CD4-positive, alpha-beta memory T cell (primary cell): ENCODE data around the gene SPRY4. TPM values are rescaled to one million over a fixed set of nuclear protein-coding genes. Genes with fewer than 3 reads are reported as not detected.
"Not testable (repeated sequence)": the region's sequence is repeated elsewhere in the genome, so short reads cannot be mapped to it uniquely, and the experiment has no call there.

Experiments used
- CTCF ChIA-PET: fragments of 350-600 bp; sonication (Branson Sonifier 250); formaldehyde crosslinking; loops from one replicate; lab custom pipeline; 2021; ENCODE audit warnings: inconsistent platforms; ENCODE audit not compliant: partially characterized antibody; lab: Charles Lee
- POLR2A ChIA-PET: fragments of 350-600 bp; sonication (Branson Sonifier 250); formaldehyde crosslinking; loops from one replicate; lab custom pipeline; 2021; ENCODE audit not compliant: partially characterized antibody; lab: Charles Lee
- DNase-seq, 5 donors: peaks; one replicate each; pipeline versions ENCODE4 v3.0.0 to v3.0.0-alpha.2; 2020 to 2022; ENCODE audit warnings: mixed read lengths in 1 of 5
- H3K27ac ChIP-seq: one replicate; pipeline ENCODE4 v1.7.0; 2013; ENCODE audit warnings: low read depth, low read length
- H3K27me3 ChIP-seq: 2 replicates; pipeline ENCODE4 v1.7.0; 2013; ENCODE audit warnings: mild to moderate bottlenecking, low read length, moderate library complexity; ENCODE audit not compliant: insufficient read depth
- H3K36me3 ChIP-seq: 2 replicates; pipeline ENCODE4 v1.7.0; 2013; ENCODE audit warnings: mild to moderate bottlenecking, low read length, moderate library complexity; ENCODE audit not compliant: insufficient read depth
- H3K4me1 ChIP-seq: 2 replicates; pipeline ENCODE4 v1.7.0; 2013; ENCODE audit warnings: mild to moderate bottlenecking, low read length, moderate library complexity; ENCODE audit not compliant: insufficient read depth
- H3K4me3 ChIP-seq, 2 donors: one replicate each; pipeline ENCODE4 v1.7.0; 2013; ENCODE audit warnings: low read length in 2 of 2, mild to moderate bottlenecking in 1 of 2
- H3K9me3 ChIP-seq, 2 donors: one replicate each; pipeline ENCODE4 v1.7.0; 2013; ENCODE audit warnings: low read length in 2 of 2, control low read depth in 1 of 2; ENCODE audit not compliant: control insufficient read depth in 1 of 2
- H3K27ac Mint-ChIP-seq, 7 donors: one replicate each; pipeline ENCODE4 v1.8.0; 2020 to 2021; ENCODE audit warnings: mixed read lengths in 7 of 7, mild to moderate bottlenecking in 6 of 7, inconsistent platforms in 3 of 7, moderate library complexity in 3 of 7
- H3K27me3 Mint-ChIP-seq, 2 donors: one replicate each; pipeline ENCODE4 v1.8.0; 2020 to 2021; ENCODE audit warnings: mixed read lengths in 2 of 2
- H3K36me3 Mint-ChIP-seq, 2 donors: one replicate each; pipeline ENCODE4 v1.8.0; 2020 to 2021; ENCODE audit warnings: mixed read lengths in 2 of 2, inconsistent platforms in 1 of 2, mild to moderate bottlenecking in 1 of 2
- H3K4me1 Mint-ChIP-seq, 4 donors: one replicate each; pipeline ENCODE4 v1.8.0; 2020 to 2021; ENCODE audit warnings: mixed read lengths in 4 of 4, mild to moderate bottlenecking in 1 of 4
- H3K4me3 Mint-ChIP-seq, 8 donors: one replicate each; pipeline ENCODE4 v1.8.0; 2020 to 2021; ENCODE audit warnings: mixed read lengths in 8 of 8, mild to moderate bottlenecking in 7 of 8, moderate library complexity in 6 of 8, inconsistent platforms in 3 of 8
- H3K9me3 Mint-ChIP-seq, 8 donors: one replicate each; pipeline ENCODE4 v1.8.0; 2020 to 2021; ENCODE audit warnings: mixed read lengths in 8 of 8, mild to moderate bottlenecking in 5 of 8, inconsistent platforms in 3 of 8, moderate library complexity in 1 of 8
- intact Hi-C: fragments of 100-400 bp; cut with micrococcal nuclease; formaldehyde crosslinking; loops from one replicate; pipeline ENCODE4 v1.15.1; 2023
- polyA plus RNA-seq, 2 donors: library from polyadenylated mRNA; unstranded; fragments of 300-500 nt; fragmentation: Illumina TruSeq; gene quantifications; one replicate each; pipeline ENCODE4 v1.2.3, GENCODE V29; 2021
- total RNA-seq, 2 experiments: library from RNA; stranded (reverse); gene quantifications; one replicate each; pipeline ENCODE4 v1.2.3, GENCODE V29; 2021

The SPRY4 gene
- total and polyA plus RNA-seq, 4 experiments from 2014 or later, result not detected

DNA sequence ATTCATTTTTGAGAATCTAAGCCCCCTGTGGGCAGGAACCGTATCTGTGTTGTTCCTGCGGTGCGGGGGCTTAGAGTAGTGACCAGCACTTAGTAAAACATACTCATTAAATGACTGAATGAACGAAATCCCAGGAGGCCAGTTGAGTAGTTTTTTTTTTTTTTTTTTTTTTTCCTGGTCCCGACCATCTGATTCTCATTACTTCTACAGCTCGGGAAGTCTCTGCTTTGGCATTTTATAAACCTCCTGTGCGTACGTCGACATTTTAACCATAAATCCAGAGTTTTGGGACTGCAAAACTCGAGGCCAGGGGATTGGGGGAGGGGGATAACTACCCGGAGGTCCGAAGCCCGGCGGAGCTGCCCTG is 31.5 kb upstream of the SPRY4 start:
- no peaks in the 10 kb centered on the region for H3K9me3 ChIP-seq
- H3K27me3 ChIP-seq, result no peaks in the 10 kb centered on the region
- peak overlapping the region; percentile 86 to 95 (median 92) for H3K27ac Mint-ChIP-seq
- no peak for DNase-seq
- H3K27me3 Mint-ChIP-seq, result no peaks in the 10 kb centered on the region
- intact Hi-C loops, result loop anchor here (2.0 to 10.0 kb wide), 2 partner anchors 202 to 248 kb away; partner anchors contain the start of gene NDFIP1
- H3K36me3 ChIP-seq, result no peaks in the 10 kb centered on the region
- peak overlapping the region; percentile 83 to 92 (median 88) for H3K4me3 Mint-ChIP-seq
- peaks cover 47% of the 10 kb centered on the region for H3K4me1 ChIP-seq
- H3K9me3 Mint-ChIP-seq, result no peaks in the 10 kb centered on the region
- H3K4me3 ChIP-seq, result peak overlapping the region; percentile 33 to 84
- ChIA-PET CTCF (interaction anchor here (0.6 kb wide), 2 partner anchors 59 to 150 kb away, joined by 3 read pairs; no protein-coding TSS in a partner anchor), POLR2A (interaction anchor here (0.6 to 4.0 kb wide), 9 partner anchors 31 to 1048 kb away, joined by 3 to 17 read pairs (median 5); partner anchors contain the start of gene SPRY4)
- H3K4me1 Mint-ChIP-seq, result peaks cover 41 to 67% (median 48%) of the 10 kb centered on the region in 4 donors
- H3K36me3 Mint-ChIP-seq, result peaks cover 0 to 6% of the 10 kb centered on the region in 2 donors
- H3K27ac ChIP-seq, result peak overlapping the region; percentile 68

DNA sequence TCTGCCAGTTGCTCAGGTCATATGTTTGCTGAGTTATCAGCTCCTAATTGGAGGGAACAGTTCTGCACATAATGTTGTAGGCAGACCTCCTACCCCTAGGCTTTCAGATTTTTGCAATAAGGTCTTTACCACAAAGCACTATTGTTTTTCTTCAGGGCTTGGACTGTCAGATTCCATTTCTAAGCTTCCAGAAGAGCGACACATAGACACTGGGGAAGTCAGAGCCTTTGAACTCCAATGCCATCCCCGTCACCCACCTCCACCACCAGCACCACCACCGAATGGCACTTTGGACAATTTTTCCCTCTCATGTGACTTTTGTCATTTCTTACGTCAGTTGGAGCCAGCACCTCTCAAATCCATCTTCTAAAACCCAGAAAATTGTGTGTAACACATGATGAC is 28.3 kb upstream of the SPRY4 start:
- H3K36me3 Mint-ChIP-seq, result peaks cover 0 to 6% of the 10 kb centered on the region in 2 donors
- peaks cover 23% of the 10 kb centered on the region for H3K4me1 ChIP-seq
- peak overlapping the region in 1 of 7 donors; percentile 73 for H3K27ac Mint-ChIP-seq
- peak overlapping the region in 2 of 8 donors; percentile 30 to 46 for H3K4me3 Mint-ChIP-seq
- no peaks in the 10 kb centered on the region for H3K9me3 ChIP-seq
- peaks cover 20 to 37% (median 28%) of the 10 kb centered on the region in 4 donors for H3K4me1 Mint-ChIP-seq
- no peaks in the 10 kb centered on the region for H3K27me3 ChIP-seq
- POLR2A ChIA-PET, result interaction anchor here (1.0 to 1.6 kb wide), 4 partner anchors 29 to 132 kb away, joined by 3 to 7 read pairs (median 4); no protein-coding TSS in a partner anchor
- DNase-seq, result no peak
- no peaks in the 10 kb centered on the region for H3K36me3 ChIP-seq
- H3K27ac ChIP-seq, result no peak overlapping the region
- H3K9me3 Mint-ChIP-seq, result peaks cover 0 to 2% (median 0%) of the 10 kb centered on the region in 8 donors
- no peaks in the 10 kb centered on the region for H3K27me3 Mint-ChIP-seq
- CTCF ChIA-PET, result no interaction called here
- intact Hi-C loops, result loop anchor here (10.0 kb wide), 1 partner anchor 198 kb away; no protein-coding TSS in a partner anchor
- no peak overlapping the region for H3K4me3 ChIP-seq

DNA sequence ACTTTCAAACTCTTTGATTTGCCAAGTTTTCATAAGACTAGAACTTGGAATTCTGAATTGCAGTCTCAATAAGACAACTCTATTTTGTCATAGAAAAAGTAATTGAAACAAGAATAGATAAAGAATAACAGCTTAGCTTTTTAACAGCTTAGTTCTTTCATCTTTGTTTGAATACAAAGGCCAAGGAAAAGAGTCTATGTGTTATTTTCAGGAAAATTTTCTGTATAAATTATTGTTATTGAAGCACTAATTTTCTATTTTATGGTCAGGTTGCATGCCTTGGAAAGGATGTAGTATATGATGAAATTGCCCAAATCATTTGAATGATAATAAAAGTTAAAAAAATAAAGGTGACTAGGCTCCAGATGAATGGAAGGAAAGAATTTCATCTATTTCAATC is 25.2 kb upstream of the SPRY4 start:
- no peak overlapping the region for H3K27ac ChIP-seq
- peaks cover 4% of the 10 kb centered on the region for H3K4me1 ChIP-seq
- no peak for DNase-seq
- H3K9me3 ChIP-seq, result peaks cover 0 to 6% of the 10 kb centered on the region in 2 donors
- Mint-ChIP-seq H3K27me3 (no peaks in the 10 kb centered on the region), H3K4me1 (peaks cover 5 to 14% (median 12%) of the 10 kb centered on the region in 4 donors), H3K36me3 (peaks cover 4 to 6% of the 10 kb centered on the region in 2 donors), H3K4me3 (no peak overlapping the region), H3K27ac (no peak overlapping the region), H3K9me3 (peaks cover 2 to 17% (median 14%) of the 10 kb centered on the region in 8 donors)
- ChIA-PET CTCF (no interaction called here), POLR2A (no interaction called here)
- no peaks in the 10 kb centered on the region for H3K27me3 ChIP-seq
- no peak overlapping the region for H3K4me3 ChIP-seq
- intact Hi-C loops, result loop anchor here (10.0 kb wide), 1 partner anchor 195 kb away; no protein-coding TSS in a partner anchor
- no peaks in the 10 kb centered on the region for H3K36me3 ChIP-seq

DNA sequence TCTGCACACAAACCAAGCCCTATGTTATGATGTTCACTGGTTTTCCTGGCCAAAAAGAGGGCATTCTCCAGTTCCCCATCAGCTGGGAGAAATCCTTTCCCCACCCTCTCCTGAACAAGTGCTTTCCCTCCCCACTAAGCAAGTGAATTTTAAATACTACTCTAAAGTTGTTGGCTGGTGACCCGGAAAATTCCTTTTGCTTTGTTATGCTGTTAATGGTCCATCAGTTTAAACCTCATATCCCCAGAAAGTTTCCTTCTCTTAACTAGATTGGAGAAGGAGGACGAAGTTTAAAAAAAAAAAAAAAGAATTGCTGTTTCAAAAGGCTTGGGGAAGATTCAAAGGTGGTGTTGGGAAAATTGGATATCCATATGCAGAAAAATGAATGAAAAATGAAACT is 21.9 kb upstream of the SPRY4 start:
- CTCF ChIA-PET, result no interaction called here
- no peak overlapping the region for H3K27ac Mint-ChIP-seq
- Histone ChIP-seq H3K36me3 (no peaks in the 10 kb centered on the region), H3K9me3 (peaks cover 0 to 14% of the 10 kb centered on the region in 2 donors), H3K27ac (no peak overlapping the region), H3K27me3 (no peaks in the 10 kb centered on the region), H3K4me1 (no peaks in the 10 kb centered on the region), H3K4me3 (no peak overlapping the region)
- H3K4me3 Mint-ChIP-seq, result no peak overlapping the region
- peaks cover 0 to 2% (median 0%) of the 10 kb centered on the region in 4 donors for H3K4me1 Mint-ChIP-seq
- intact Hi-C loops, result no loop called here
- no peak for DNase-seq
- POLR2A ChIA-PET, result no interaction called here
- peaks cover 6 to 36% (median 28%) of the 10 kb centered on the region in 8 donors for H3K9me3 Mint-ChIP-seq
- no peaks in the 10 kb centered on the region for H3K27me3 Mint-ChIP-seq
- H3K36me3 Mint-ChIP-seq, result peaks cover 9 to 14% of the 10 kb centered on the region in 2 donors

DNA sequence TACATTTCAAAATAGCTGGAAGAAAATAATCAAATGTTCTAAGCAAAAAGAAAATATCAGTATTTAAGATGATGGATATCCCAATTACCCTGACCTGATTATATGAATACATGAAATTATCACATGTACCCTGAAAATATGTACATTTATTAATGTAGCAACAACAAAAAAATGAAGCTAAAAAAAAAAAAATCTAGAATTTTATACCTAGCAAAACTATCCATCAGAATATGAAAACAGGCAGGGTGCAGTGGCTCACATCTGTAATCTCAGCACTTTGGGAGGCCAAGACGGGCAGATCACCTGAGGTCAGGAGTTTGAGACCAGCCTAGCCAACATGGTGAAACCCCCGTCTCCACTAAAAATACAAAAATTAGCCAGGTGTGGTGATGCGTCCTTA is 20.1 kb upstream of the SPRY4 start:
- H3K4me3 Mint-ChIP-seq, H3K27ac ChIP-seq, H3K27me3 Mint-ChIP-seq, H3K27me3 ChIP-seq, H3K4me3 ChIP-seq, POLR2A ChIA-PET, H3K36me3 ChIP-seq, H3K4me1 ChIP-seq, H3K27ac Mint-ChIP-seq, intact Hi-C loops, DNase-seq, H3K4me1 Mint-ChIP-seq, CTCF ChIA-PET: not testable (repeated sequence)
- Mint-ChIP-seq H3K36me3 (peaks cover 9 to 14% of the 10 kb centered on the region in 2 donors), H3K9me3 (peaks cover 6 to 36% (median 28%) of the 10 kb centered on the region in 8 donors)
- H3K9me3 ChIP-seq, result peaks cover 0 to 14% of the 10 kb centered on the region in 2 donors

DNA sequence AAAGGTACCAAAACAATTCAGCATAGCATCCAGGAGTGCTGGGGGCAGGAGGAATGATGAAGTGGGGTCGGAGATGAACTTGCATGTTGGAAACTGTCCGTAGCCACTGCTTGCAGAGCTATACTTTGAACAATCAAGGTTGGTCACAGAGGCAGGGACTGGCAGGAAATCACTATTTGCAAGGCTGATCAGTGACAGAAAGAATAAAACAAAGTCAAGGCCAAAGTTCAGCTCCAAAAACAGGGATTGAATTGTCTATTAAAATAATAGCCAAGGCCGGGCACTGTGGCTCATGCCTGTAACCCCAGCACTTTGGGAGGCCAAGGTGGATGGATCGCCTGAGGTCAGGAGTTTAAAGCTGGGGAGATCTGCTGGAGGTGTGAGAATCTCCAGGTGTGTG is 18.7 kb upstream of the SPRY4 start:
- no peak overlapping the region for H3K4me3 ChIP-seq
- H3K27ac Mint-ChIP-seq, result no peak overlapping the region
- H3K9me3 ChIP-seq, result peaks cover 0 to 14% of the 10 kb centered on the region in 2 donors
- ChIA-PET POLR2A (no interaction called here), CTCF (no interaction called here)
- H3K27me3 Mint-ChIP-seq, result peaks cover 0 to 2% of the 10 kb centered on the region in 2 donors
- H3K27me3 ChIP-seq, result no peaks in the 10 kb centered on the region
- no peaks in the 10 kb centered on the region for H3K36me3 ChIP-seq
- H3K27ac ChIP-seq, result no peak overlapping the region
- no peak overlapping the region for H3K4me3 Mint-ChIP-seq
- H3K36me3 Mint-ChIP-seq, result peaks cover 9 to 14% of the 10 kb centered on the region in 2 donors
- no peak for DNase-seq
- H3K4me1 ChIP-seq, result no peaks in the 10 kb centered on the region
- peaks cover 4 to 36% (median 28%) of the 10 kb centered on the region in 8 donors for H3K9me3 Mint-ChIP-seq
- intact Hi-C loops, result no loop called here
- peaks cover 0 to 2% (median 0%) of the 10 kb centered on the region in 4 donors for H3K4me1 Mint-ChIP-seq

DNA sequence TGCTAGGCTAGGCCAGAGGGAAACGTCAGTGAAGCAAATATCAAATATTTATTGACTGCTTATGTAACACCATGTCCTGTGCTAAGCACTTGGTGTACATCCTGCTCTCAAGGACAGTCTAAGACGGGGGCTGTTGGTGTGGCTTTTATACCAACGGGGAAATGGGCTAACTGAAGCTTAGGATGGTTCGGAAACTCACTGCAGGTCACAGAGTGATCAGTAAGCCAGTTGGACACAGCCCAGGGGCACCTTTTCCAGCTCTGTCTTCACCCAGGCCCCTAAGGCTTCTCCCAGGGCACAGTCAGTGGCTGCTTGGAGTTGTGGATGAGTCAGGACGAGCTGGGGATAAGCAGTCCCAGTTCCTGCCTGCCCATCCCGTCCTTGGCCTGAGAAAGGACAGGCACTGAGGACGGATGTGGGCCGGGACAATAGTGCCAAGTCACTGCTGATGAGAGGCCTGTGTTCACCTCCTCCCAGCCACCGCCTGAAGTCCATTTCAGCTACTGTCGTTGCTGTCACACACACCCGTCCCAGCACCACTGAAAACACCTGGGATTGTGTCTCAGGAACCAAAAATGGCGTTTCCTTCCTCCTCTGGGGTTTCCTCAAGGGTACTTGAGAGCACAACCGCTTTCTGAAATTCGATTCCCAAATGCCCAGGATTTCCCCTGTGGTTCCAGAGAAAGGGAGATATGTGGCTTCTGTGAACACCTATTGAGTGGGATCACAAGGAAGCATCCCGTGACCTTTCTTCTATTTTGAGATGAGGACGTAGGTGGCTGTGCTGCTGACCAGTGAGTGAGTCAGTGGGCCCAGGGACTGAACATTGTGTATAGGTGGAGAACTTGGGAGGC is 17.5 kb upstream of the SPRY4 start:
- peaks cover 4 to 36% (median 28%) of the 10 kb centered on the region in 8 donors for H3K9me3 Mint-ChIP-seq
- peaks cover 9 to 14% of the 10 kb centered on the region in 2 donors for H3K36me3 Mint-ChIP-seq
- Histone ChIP-seq H3K27me3 (no peaks in the 10 kb centered on the region), H3K27ac (no peak overlapping the region), H3K4me1 (no peaks in the 10 kb centered on the region), H3K36me3 (no peaks in the 10 kb centered on the region), H3K9me3 (peaks cover 0 to 14% of the 10 kb centered on the region in 2 donors), H3K4me3 (no peak overlapping the region)
- H3K4me1 Mint-ChIP-seq, result peaks cover 0 to 2% (median 0%) of the 10 kb centered on the region in 4 donors
- intact Hi-C loops, result no loop called here
- ChIA-PET POLR2A (no interaction called here), CTCF (no interaction called here)
- H3K4me3 Mint-ChIP-seq, result no peak overlapping the region
- H3K27ac Mint-ChIP-seq, result peak overlapping the region in 1 of 7 donors; percentile 48
- peaks cover 0 to 2% of the 10 kb centered on the region in 2 donors for H3K27me3 Mint-ChIP-seq
- no peak for DNase-seq
